ENCODE results near the gene PJA1.

Gene PJA1

DNA sequence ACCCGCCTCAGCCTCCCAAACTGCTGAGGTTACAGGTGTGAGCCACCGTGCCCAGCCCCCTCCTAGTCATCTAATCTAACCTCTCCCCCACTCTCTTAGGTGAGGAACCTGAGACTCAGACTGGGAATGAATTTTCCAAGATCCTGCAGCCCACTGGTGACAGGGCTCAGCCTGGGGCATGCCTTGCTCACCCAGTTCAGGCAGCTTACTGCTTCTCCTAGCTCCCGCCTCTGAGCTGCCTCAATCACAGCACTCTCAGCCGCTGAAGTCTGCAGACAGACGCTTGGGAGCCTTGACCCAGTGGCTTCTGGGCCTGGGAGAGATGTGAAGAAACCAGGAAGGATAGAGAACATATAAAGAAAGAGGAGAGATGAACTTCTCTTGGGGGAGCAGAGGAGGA lies 24.4 kb downstream of the PJA1 start:
- DNase-seq, result no peak

DNA sequence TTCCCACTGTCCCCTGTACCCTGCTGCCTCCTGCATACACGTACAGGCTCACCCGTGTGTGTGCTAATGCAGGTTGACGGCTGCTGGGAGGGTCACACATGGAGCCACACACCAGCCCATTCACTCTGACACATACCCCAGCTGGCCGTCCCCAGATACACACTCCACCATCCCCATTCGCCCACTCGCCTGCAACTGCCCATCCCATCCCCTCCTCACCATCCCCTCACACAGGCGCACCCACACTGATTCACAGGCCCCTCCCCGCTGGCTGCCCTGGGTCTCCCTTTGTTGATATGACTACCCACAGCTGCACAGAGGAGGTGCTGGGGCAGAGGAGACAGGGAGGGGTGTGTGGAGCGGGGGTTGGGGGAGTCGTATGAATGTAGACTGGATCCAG lies 25.7 kb downstream of the PJA1 start:
- no peak for DNase-seq

DNA sequence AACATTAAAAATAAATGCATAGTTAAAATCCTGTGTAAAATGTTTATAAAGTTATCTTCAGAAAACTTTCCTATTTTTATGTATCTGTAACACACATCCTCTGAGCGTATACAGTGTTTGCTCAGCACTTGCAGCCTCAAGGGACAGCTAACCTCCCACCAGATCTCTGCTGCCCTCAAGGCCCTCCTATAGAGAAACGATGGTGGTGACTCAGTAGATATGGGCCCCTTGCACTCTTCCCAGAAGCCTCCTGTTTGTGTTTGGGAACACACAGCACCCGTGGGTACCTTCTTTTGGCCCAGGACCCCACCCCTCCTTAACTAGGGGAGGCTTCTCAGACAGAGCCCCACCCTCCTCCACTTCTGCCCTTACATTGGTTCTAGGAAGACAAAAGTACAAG lies 26.7 kb downstream of the PJA1 start:
- DNase-seq, result no peak

DNA sequence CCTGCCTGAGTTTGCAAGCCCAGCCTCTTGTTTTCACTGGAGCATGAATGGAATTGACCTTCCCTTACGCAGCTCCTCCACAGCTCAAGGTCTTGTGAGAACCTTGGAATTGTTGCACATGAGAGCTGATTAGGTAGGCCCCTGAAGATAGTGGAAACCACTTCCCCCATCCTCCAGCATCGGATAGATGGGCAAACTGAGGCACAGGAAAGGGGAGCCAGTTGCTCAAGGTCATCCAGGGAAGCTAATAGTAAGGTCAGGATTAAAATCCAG lies 27.2 kb downstream of the PJA1 start:
- no peak for DNase-seq

DNA sequence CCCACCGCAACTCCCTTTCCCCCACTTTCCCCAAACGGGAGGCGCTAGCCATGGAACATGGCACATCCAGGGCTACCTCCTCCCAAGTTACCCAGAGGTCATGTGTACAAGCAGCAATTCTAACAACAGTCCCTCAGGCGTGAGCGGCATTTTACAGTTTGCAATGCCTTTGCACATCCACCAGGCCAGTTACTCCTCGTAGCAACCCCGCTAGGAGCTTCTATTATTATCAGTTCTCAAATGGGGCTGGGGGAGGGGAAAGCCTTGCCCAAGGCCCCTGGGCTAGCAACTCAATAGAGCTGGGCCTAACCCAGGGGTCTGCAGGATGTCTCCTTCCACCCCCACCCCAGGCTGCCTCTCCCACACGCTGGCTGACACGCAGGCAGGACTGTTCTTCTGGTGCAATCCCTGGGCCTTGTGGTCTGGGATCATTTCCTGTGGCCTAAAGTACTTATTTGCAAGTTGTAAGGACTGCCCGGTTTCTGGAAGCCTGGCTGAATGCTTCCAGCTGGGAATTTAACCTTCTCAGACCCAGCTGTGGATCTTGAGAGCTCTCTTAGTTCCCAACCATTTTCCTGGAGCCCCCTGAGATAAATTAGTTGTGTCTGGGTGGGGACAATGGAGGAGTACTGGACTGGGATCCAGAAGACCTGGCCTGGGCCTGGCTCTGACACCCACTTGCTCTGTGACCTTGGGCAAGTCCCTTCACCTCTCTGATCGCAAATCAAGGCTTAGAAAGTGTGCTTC lies 27.7 kb downstream of the PJA1 start:
- DNase-seq, result no peak

DNA sequence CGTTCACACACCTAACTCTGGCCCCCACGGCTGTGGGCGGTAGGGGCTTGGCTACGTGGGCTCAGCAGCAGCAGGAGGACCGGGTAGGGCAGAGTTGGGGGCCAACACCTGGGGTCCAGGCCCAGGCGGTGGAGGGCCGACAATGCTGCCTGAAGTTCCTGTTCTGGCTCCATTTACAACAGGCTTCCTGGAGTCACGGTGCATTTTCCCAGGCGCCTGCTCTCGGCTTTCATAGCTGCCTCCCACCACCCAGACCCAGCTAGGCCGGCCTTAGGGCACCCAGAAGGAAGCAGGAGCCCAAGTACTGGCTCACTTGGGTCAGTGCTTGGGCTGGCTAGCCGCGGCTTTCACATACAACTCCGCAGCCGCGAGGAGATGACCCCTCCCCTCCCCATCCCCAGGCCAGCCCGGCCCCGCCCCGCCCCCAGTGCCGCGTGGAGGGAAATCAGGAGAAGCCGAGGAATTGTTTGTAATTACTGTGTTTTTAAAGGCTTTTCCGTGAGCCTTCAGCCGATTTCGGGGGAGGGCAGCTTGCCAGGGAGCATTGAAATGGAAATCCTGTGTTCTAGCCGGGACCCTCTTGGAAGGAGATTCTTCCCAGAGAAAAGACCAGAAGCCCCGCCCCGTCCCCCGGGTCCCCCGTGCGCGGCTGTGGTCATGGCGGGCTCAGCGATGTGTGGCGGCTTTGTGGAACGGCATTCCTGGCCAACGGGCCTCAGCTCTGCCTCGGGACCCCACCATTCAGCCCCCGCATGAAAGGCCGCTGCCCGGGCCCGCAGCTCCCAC lies 28.5 kb downstream of the PJA1 start:
- DNase-seq, result no peak

DNA sequence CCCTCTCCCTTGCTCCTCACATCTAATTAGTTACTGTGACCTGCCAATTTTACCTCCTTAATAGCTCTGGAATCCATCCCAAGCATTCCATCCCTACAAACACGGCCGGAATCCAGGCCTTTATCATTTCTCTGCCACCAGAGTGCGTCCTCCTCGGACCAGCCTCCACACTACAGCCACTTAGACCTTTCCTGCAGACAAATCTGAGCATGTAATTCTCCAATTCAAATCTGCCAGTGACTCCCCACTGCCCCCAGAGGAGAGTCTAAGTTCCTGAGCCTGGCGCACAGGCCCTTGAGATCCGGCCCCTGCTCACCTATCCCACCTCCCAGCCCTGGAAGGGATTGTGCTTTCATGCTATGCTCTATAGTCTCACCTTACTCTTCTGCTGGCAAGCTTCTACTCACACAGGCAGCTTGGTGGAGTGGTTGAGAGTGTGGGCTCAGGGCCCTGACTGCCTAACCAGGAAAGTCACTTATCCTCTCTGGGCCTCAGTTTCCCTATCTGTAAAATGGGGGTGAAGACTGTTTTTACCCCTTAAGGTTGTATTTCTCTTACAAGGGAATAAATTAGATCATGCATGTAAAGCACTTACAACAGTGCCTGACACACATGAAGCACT lies 31.2 kb downstream of the PJA1 start:
- no peak for DNase-seq

DNA sequence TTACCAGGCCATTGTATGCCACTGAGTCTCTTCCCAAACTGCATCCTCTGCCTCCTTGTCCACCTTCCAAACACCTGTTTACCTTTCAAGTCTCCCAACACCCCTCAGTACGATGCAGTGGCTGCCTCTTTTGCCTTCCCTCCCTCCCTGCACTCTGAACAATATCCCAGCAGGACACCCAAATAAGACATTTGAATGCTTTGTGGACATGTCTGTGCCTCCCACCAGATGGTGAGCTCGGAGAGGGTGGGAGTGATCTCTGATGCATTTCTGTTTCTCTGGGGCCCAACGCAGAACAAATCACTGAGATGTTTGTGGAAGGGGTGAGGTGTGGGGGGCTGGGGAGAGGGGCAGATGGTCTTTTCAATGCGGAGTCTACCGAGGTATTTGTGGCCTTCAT lies 33.4 kb downstream of the PJA1 start:
- no peak for DNase-seq

DNA sequence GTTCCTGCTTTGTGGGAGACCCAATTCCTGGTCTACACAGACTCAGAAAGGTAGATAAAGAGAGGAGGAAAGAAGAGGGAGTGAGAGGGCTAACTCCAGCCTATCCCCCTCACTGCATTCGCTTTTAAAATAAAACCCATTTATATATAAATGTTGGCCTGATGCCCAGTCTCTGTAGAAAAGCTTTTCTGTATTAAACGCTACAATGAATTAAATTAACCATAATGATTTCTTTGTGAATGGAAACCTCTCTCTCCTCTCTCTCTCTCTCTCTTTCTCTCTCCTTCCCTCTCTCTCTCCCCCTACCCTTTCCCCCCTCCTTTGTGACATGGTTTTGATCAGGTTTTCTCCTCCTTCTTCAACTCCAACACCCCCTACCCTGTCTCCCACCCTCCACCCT lies 34.8 kb downstream of the PJA1 start:
- DNase-seq, result no peak

DNA sequence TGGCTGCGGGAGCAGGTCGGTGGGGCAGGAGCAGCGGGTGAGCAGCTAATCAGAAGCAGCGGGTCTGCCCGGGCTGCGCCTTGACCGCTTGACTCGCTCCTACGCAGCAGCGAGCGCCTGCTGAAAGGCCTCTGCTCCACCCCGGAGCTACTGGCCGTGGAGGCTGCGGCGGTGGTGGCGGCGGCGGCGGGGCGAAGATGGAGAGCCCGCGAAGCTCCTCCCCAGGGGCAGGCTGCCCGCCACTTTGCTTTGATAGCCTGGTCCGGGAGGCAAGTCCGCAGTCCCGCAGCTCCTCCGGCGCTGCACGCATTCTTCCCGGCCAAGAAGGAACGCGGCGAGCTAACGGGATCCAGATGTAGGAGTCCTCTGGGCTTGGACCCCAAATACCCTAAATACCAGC lies 36.7 kb downstream of the PJA1 start:
- no peak for DNase-seq

DNA sequence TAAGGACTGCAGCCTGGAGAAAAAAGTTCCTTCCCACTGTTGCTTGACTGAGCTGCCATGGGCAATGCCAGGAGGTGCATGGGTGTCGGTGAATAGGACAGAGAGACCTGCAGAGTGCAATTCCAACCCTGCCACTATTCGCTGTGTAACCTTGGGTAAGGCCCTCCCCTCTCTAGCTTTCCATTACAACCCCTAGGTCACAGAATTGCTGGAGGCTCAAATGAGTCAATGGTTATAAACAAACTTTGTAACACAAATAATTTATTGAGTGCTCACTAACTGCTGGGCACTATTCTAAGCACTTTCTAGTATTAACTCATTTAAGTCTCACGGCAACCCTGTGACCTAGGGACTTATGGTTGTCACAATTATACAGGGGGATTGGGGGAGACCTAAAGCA lies 37.8 kb downstream of the PJA1 start:
- no peak for DNase-seq

DNA sequence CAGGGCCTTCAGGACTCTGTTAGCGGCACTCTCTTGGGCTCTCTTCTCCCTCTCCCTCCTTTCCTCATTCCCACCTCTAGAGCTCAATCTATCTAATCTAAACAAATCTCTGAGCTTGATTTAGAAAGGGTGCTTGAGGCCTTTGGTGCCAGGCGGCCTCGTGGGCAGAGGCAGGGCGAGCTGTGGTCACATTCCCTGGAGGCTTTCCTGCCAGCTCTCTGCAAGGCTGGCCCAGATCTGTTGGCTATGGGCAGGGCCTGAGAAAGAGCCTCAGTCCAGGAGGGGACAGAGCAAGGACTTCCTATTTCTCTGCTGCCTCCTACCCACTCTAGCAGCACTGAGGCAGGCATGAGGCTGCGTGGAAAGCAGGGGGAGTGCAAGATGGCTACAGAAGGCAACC lies 38.6 kb downstream of the PJA1 start:
- no peak for DNase-seq

DNA sequence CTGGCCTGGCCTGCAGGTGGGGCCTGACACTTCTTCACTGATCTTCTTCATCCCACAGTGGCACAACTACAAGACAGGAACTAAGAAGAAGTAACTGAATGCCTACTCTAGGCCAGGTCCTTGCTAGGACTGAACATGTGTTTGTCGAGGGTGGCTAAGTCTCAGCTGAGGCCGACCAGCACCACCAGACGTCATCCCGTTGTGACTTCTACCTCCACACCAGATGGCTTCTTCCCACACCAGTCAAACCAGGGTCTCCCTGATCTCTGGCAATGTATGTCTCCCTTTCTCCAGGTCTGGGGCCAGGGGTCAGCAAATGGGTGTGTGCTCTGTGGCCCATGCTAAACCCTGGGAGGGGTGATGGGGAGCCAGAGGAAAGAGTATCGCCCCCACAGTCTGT lies 40.2 kb downstream of the PJA1 start:
- no peak for DNase-seq

DNA sequence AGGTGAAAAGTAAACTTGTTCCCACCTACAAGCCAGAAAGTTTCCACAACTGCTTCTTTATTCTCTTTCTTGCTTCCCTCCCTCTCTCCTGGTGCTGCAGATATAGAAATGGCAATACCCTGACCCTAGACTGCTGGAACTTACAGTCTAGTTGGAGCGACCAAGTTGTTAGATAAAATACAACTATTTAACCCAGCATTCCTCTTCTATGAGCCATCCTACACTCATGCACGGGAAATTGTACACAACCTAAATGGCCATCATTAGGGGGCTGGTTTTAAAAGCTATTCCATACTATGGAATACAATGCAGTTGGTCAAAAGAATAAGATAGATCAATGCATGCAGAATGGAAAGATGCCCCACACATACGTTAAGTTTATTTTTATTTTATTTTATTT lies 41.1 kb downstream of the PJA1 start:
- DNase-seq, result no peak

DNA sequence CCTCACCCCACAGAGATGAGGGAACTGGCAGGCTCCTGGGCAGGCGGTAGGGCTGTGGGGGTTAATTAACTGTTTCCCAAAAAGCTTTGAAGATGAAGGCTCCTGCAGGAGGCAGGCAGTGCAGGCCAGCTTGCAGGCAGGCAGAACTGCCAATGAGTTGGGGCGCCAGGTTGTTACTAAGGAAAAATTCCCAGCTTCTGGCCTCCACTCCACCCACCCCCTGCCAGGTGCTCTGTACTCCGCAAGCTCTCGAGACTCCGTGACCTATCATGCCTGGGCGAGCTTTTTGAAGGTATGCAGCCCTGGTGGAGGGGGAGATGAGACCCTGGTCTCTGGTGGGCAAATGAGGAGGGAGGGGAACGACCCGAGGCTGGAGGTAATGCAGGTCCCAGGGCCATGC lies 41.8 kb downstream of the PJA1 start:
- DNase-seq, result no peak

DNA sequence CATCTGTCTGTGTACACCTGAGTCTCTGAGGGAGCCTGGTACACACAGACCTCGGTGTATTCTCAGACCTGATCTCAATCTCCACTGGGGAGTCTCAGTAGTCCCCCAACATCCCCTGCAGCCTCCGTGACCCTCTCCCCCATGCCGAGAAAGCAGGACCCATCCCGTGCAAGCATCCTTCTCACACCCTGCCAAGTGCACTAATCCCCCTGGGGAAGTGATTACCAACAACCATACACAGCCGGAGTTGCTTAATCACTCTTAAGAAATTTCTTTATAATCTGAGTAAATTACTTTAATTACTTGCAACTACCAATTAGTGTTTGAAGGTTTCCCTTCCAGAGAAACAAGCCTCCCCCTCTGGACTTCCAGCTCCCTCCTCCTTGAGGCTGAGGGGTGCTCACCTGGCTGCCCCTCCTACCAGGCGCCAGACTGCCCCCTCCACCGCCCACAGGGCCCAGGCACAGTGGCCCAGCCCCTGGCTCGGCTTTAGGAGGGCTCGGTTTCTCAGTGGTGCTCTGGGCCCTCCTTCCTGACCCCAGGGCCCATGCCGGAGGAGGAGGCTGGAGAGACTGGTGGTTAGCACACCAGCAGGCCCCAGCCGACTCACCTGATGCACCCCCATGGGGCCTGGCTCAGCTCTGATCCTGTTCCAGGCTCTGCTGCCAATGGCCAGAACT lies 43.8 kb downstream of the PJA1 start:
- no peak for DNase-seq

DNA sequence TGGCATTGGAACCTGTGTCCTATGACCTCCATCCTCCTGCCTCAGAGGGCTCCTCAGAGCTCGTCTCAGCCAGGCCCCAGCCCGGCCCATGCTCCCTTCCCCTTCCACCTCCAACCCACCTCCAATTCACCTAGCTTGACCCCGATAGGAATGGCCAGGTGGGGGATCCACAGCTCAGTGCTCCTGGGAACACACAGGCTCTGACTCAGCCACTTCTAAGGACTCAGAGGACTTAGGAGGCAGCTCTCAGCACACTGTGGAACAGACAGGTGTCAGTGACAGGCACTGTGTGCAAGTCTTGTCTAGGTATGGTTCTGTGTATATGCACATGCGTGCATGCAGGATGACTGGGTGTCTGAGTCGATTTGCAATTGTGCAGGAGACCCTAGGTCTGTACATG lies 44.8 kb downstream of the PJA1 start:
- no peak for DNase-seq

DNA sequence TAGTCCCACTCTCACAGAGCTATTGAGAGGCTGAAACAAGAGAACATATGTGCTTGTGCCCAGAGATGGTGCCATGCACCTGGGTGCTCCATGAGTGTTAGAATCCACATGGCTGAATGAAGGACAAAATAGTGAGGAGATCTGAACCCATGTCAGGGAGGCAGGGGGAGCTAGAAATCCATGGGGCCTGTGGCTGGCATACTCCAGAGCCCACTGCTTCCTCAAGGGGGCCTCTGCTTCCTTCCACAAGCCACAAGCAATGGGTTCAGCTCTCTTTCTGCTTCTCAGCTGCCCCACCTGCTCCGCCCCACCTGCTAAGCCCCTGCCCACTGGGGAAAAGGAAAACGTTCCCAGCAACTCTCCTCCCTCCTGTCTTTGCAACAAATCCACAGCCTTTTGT lies 46.1 kb downstream of the PJA1 start:
- DNase-seq, result no peak

DNA sequence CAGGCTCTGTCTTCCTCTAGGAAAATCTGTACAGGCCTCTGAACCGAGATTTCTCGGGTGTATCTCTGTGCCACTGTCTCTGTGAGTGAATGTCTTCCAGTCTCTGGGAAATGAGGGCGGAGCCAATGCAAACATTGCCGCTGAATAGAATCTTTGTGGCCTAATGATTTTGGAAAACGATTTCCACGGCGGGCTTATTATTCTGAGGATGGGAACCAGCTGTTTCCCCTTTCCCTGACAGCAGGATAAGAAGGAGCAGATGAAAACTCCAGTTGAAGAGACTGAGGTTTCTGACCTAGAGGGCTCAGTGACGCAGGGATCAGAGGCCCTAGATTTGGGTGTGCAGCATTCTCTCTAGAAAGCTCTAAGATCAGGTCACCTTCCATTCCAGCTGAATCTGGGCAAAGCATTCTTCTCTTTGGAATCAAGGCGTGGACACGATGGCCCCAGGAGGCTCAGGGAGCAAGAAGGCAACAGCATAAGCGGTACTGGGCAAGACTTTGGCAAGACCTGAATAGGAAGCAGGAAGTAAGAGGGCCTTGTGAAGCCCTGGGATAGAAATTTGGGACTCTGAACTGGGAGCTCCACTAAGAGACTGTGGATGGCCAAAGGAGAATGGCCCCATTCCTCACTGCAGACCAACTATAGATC lies 47.3 kb downstream of the PJA1 start:
- no peak for DNase-seq

DNA sequence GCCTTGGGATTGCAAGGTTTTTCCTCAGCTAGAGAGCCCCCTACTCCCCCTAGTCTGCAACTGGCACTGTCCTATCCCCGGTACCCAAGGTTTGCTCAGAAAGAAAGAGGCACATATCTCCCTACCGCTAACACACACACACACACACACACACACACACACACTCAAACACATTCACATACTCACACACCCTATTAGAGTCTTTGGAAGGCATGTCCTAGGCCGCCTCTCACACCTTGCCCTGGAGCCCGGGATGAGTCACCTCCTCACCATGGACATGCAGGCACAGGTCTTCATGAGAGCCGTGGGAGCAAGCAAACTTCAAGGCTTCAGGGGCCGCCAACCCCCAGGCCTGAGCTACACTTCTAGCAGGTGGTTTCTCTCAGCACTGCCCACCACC lies 49.2 kb downstream of the PJA1 start:
- no peak for DNase-seq

DNA sequence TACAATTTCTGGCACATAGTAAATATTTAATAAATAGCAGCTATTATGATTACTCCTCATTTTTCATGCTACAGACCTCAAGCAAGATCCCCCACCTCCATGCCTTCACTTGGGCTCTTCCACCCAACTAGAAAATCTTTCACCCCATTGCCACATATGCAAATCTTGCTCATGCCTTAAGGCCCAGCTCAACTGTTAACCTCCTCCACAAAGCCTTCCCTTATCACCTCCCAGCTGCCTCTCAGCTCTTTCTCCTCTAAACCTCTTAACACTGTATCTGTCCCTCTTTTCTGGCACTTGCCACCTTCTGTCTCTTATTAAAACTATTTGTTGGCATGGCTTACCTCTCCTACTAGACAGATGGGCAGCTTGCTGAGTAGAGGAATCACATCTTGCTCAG lies 51.5 kb downstream of the PJA1 start:
- no peak for DNase-seq

Data from stimulated activated CD4-positive, alpha-beta T cell treated with anti-CD3 and anti-CD28 coated beads, Interleukin-12 subunit alpha, Interleukin-12 subunit beta, amount 100 ng/mL, for 4 hours (primary cell).